ENCODE data around the gene CFB.

GRCh38 chr6:31908791-31909190, 37.1 kb upstream of the CFB start:
- TF ChIP-seq CTCF (conservative IDR thresholded peaks at IDR 0.05; ENCODE audit: low read depth, low read length), result no peak
- no peak for TF ChIP-seq EZH2 (IDR thresholded peaks at IDR 0.05; ENCODE audit: borderline replicate concordance, low read depth, low read length, poor library complexity, severe bottlenecking)

All from A673 (cell line).